ENCODE data around the gene AKR1C2.
"Not testable (repeated sequence)": the region's sequence is repeated elsewhere in the genome, so short reads cannot be mapped to it uniquely, and the experiment has no call there.

DNA sequence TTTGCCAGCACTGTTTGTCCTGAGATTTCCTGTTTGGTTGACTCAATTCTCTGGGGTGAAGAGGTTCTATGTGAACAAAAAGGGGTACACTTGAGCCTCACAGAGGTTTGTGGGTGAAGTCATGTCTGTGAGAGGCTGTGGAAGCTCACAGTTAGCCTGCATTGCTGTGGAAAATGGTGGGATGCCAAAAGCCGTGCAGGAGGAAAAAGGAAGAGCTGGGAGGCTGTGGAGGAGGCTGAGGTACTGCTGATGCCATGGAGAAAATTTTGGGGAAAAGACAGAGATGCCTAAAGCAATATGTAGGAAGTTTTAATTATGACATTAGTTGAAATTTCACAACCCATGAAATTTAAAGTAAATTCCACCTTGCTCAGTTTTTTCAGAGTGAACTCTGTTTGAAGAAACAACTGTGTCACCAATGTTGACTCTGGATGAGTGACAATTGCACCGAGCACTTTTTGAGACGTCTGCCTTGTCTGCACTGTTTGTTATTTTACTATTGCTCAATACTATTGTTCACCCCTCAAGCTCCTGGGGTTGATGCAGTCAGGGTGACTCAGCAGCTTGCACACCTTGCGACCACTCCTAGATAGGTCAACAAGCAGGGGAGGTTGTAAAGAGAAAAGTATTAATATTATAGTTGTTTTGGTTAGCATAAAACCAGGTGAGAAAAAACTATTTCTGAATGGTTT lies 5.3 kb upstream of the AKR1C2 start:
- TF ChIP-seq, protein P1, sequence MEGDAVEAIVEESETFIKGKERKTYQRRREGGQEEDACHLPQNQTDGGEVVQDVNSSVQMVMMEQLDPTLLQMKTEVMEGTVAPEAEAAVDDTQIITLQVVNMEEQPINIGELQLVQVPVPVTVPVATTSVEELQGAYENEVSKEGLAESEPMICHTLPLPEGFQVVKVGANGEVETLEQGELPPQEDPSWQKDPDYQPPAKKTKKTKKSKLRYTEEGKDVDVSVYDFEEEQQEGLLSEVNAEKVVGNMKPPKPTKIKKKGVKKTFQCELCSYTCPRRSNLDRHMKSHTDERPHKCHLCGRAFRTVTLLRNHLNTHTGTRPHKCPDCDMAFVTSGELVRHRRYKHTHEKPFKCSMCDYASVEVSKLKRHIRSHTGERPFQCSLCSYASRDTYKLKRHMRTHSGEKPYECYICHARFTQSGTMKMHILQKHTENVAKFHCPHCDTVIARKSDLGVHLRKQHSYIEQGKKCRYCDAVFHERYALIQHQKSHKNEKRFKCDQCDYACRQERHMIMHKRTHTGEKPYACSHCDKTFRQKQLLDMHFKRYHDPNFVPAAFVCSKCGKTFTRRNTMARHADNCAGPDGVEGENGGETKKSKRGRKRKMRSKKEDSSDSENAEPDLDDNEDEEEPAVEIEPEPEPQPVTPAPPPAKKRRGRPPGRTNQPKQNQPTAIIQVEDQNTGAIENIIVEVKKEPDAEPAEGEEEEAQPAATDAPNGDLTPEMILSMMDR (IDR thresholded peaks at IDR 0.05; ENCODE audit: insufficient read depth, low read depth, low read length) = not testable (repeated sequence)
- TF ChIP-seq EZH2 (IDR thresholded peaks at IDR 0.05; ENCODE audit: insufficient read depth, low read length) = not testable (repeated sequence)
